ENCODE measurements around the gene ZSCAN30.

ZSCAN30 gene

DNA sequence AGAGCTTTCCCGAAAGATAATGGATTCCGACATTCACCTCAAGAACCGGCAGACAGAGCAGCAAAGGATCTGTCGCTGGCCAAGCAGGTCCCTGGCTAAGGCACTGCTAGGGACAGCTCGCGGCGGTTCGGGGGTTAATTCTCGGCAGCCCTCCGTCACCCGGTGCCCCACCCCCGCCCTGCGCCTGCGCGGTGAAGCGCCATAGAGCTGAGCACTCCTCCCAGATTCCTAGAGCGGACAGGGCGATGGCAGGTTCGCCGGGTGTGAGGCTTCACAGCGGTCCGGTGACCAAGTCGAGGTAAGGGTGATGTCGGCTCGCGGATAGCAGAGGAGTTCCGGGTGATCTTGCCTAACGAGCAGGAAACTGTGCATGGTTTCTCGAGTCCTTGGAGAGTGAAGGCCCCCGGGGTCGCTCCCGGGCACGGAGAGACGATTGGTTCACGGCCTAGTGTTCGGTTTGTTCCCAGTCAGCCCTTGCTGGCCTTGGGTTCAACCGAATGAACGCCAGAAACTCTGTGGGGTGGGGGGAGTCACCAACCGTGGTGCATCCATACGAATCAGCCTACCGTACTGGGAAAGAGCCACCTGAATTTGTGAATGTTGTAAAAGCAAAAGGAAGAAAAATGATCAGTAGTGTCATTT lies at the start of gene ZSCAN30:
ZSCAN30 (minus strand) TSS at position 136 of the 642 bp plus-strand sequence. CDS start 25,877 bp downstream, outside the sequence.
- TF ChIP-seq, protein P1, sequence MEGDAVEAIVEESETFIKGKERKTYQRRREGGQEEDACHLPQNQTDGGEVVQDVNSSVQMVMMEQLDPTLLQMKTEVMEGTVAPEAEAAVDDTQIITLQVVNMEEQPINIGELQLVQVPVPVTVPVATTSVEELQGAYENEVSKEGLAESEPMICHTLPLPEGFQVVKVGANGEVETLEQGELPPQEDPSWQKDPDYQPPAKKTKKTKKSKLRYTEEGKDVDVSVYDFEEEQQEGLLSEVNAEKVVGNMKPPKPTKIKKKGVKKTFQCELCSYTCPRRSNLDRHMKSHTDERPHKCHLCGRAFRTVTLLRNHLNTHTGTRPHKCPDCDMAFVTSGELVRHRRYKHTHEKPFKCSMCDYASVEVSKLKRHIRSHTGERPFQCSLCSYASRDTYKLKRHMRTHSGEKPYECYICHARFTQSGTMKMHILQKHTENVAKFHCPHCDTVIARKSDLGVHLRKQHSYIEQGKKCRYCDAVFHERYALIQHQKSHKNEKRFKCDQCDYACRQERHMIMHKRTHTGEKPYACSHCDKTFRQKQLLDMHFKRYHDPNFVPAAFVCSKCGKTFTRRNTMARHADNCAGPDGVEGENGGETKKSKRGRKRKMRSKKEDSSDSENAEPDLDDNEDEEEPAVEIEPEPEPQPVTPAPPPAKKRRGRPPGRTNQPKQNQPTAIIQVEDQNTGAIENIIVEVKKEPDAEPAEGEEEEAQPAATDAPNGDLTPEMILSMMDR (IDR thresholded peaks at IDR 0.05; ENCODE audit: low read depth, low read length, missing control alignments): no peak
- DNase-seq (ENCODE audit: low read depth): peak; percentile 86
- peak within 1 kb of the TSS; percentile 73 for H3K4me3 ChIP-seq (ENCODE audit: low read depth, low read length)

DNA sequence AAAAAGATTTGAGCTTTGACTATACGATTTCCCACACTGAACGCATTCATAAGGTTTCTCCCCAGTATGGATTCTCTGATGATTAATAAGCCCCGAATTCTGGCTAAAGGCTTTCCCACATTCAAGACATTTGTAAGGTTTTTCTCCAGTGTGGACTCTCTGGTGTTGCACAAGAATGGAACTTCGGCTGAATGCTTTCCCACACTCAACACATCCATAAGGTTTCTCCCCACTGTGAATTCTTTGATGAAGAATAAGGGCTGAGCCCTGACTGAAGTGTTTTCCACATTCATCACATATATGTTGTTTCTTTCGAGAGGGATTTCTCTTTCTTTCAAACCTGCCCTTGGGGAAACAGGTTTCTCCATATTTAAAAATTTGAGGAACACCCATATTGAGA lies 47.3 kb upstream of the ZSCAN30 start:
- H3K4me3 ChIP-seq (ENCODE audit: low read depth, low read length): no peak overlapping the region
- no peak for DNase-seq (ENCODE audit: low read depth)
- TF ChIP-seq, protein P1 (IDR thresholded peaks at IDR 0.05; ENCODE audit: low read depth, low read length, missing control alignments): no peak

DNA sequence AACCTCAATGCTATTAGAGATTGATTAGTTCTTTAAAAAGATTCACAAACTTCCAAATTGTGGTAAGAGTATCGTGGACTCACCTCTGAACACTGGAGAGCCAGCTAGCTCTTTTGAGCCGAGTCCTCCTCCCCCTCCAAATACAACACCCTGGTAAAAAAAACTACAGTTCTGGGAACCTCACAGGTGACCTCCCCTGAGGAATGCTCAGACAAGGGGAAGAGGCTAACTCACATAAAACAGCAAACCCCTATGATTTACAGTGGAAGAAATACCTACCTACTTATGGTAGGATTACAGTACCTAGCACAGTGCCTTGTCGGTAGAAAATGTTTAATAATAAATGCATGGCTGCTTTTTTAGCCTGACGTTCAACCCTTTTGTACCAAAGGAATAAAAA lies 45.8 kb upstream of the ZSCAN30 start:
- H3K4me3 ChIP-seq (ENCODE audit: low read depth, low read length): no peak overlapping the region
- DNase-seq (ENCODE audit: low read depth): no peak
- TF ChIP-seq, protein P1 (IDR thresholded peaks at IDR 0.05; ENCODE audit: low read depth, low read length, missing control alignments): no peak

DNA sequence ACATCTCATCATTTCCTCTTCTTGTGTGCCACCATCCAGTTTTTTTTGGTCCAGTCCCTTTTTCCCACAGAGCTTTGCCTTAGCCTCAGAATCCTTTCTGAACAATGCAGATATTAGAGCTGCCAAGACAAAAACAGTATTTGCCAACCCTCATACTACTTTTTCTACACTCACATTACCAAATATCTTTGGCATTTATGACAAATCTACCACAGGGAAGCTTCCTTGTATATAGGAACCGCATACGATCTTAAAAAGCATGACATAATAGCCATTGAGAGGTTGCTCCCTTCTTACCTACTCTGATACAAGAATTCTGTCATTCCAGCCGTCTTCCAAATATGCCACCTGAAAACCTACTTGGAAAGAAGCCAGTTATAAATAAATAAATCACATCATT lies 44.8 kb upstream of the ZSCAN30 start:
- no peak for DNase-seq (ENCODE audit: low read depth)
- no peak overlapping the region for H3K4me3 ChIP-seq (ENCODE audit: low read depth, low read length)
- TF ChIP-seq, protein P1 (IDR thresholded peaks at IDR 0.05; ENCODE audit: low read depth, low read length, missing control alignments): no peak

DNA sequence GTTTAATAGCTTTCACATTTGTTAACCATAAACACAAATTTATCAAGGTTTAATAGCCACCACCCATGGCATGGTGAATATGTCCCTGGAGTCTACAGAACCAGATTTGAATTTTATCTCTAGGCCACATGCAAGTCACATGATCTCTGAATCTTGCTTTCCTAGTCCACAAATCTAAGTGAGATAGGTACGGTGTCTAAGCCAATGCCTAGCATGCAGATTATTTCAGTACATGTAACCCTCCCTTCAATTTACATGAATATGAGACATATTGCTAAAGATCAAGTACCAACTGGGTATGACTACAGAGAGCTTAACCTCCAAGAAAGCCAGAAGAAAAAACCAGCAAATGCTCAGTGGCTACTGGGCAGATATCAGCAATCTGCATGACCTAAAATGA lies 44.2 kb upstream of the ZSCAN30 start:
- no peak for DNase-seq (ENCODE audit: low read depth)
- TF ChIP-seq, protein P1 (IDR thresholded peaks at IDR 0.05; ENCODE audit: low read depth, low read length, missing control alignments): no peak
- H3K4me3 ChIP-seq (ENCODE audit: low read depth, low read length): no peak overlapping the region

DNA sequence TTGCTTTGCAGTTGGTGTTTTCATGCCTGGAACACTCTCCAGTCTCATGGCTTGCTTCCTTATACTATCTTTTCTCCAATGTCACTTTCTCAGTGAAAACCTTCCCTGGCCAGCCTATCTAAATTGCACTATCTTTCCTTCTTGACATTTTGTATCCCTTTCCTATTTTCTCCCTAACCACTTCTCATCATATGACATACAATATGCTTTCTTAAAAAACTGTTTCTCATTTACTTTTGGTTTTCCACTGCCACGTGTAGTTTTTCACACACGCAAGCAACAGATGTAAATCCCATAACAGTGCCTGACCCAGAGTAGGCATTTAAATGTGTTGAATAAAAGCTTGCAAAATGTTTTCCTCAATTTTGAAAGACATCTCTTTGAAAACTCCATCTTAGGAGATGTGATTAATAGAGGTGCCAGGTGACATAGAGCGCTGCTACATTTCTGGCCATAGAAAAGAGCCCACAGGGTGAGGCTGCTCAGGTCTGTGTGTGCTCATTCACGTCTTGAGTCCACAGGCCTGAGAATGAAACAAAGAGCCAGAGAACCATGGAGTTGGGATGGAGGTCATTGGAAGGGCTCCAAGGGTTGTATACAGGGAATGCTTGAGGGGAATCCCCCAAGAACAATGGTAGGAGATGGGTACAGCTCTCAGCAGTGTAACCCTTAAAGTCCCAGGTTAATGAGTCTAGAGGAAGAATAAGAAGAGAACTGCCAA lies 41.5 kb upstream of the ZSCAN30 start:
- no peak overlapping the region for H3K4me3 ChIP-seq (ENCODE audit: low read depth, low read length)
- TF ChIP-seq, protein P1 (IDR thresholded peaks at IDR 0.05; ENCODE audit: low read depth, low read length, missing control alignments): no peak
- DNase-seq (ENCODE audit: low read depth): no peak
